GM12865 (cell line): Measurements from ENCODE around the gene AGO4.

Source experiments
- DNase-seq: peaks from one replicate; pipeline ENCODE4 v3.0.0; 2010; ENCODE audit warnings: low read depth
- H3K4me3 ChIP-seq: 2 replicates; pipeline ENCODE4 v1.5.1; 2011; ENCODE audit warnings: mild to moderate bottlenecking, low read depth, low read length, control low read depth
- CTCF ChIP-seq: IDR thresholded peaks from 2 replicates; pipeline ENCODE4 v1.5.1; 2011; ENCODE audit warnings: low read length, control low read depth, low read depth, inconsistent platforms; ENCODE audit not compliant: insufficient read depth; ENCODE audit errors: missing control alignments

The AGO4 gene

GRCh38 chr1:35852241-35852640 is 44.4 kb downstream of the AGO4 start:
- no peak for DNase-seq
- no peak overlapping the region for H3K4me3 ChIP-seq
- TF ChIP-seq CTCF: no peak

- no peak overlapping the region for H3K4me3 ChIP-seq
- DNase-seq: no peak
- TF ChIP-seq CTCF: no peak
Observed at GRCh38 chr1:35854989-35855700, 47.3 kb downstream of the AGO4 start.

- DNase-seq: no peak
- H3K4me3 ChIP-seq: no peak overlapping the region
- no peak for TF ChIP-seq CTCF
Observed at GRCh38 chr1:35856964-35857363, 49.1 kb downstream of the AGO4 start.

GRCh38 chr1:35857830-35858229 is 50.0 kb downstream of the AGO4 start:
- peak; percentile 31 for DNase-seq
- H3K4me3 ChIP-seq: no peak overlapping the region
- TF ChIP-seq CTCF: no peak

- TF ChIP-seq CTCF: no peak
- no peak overlapping the region for H3K4me3 ChIP-seq
- no peak for DNase-seq
Observed at GRCh38 chr1:35860696-35861095, 52.9 kb downstream of the AGO4 start.

- no peak for DNase-seq
- no peak for TF ChIP-seq CTCF
- H3K4me3 ChIP-seq: no peak overlapping the region
Observed at GRCh38 chr1:35863136-35863535, 55.3 kb downstream of the AGO4 start.
